Jurkat, Clone E6-1 (cell line): Measurements from ENCODE around the gene ZFHX2.
A peak's percentile ranks its signal among the peaks of the same experiment; 100 is the strongest.
"Not testable (repeated sequence)": the region's sequence is repeated elsewhere in the genome, so short reads cannot be mapped to it uniquely, and the experiment has no call there.

Source experiments
- DNase-seq: peaks from one replicate; pipeline ENCODE4 v3.0.0-alpha.2; 2011; ENCODE audit warnings: low read depth, low spot score
- H3K4me3 ChIP-seq: 2 replicates; pipeline ENCODE4 v1.5.1; 2011; ENCODE audit warnings: mild to moderate bottlenecking, low read length, control low read depth, moderate library complexity

The ZFHX2 gene

GRCh38 chr14:23546450-23547035 is 5.0 kb downstream of the ZFHX2 start:
- no peak for DNase-seq
- no peak overlapping the region for H3K4me3 ChIP-seq

DNA sequence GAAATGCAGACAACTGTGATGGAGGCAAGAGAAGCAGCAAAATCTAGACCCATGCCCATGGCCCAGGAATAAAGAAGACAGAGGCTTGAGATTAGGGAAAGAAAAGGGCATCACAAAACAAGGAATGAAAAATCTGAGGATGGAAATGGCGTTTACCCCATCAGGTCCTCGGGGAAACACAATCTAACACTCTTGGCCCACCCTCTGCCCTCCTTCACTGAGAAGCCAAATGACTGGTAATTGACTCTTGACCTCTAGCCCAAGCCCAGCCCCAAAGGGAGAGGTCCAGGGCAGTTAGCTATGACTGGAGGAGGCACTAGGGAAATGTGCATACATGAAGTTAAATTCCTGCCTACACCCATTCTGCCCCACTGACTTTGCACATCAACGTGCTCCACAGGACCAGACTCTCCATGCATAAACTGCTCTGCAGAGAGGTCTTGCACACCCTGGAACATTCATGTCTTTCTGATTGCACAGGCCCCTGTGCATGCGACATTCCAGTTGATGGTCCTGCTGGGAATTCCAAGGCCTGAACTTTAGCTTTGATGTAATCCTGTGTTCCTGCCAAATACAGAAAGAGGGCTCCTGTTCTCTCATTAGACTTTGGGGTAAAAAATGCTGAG is 5.7 kb downstream of the ZFHX2 start:
- DNase-seq, result no peak
- no peak overlapping the region for H3K4me3 ChIP-seq

- no peak overlapping the region for H3K4me3 ChIP-seq
- DNase-seq, result no peak
These were observed 6.8 kb downstream of the ZFHX2 start for GRCh38 chr14:23544511-23545447.

DNA sequence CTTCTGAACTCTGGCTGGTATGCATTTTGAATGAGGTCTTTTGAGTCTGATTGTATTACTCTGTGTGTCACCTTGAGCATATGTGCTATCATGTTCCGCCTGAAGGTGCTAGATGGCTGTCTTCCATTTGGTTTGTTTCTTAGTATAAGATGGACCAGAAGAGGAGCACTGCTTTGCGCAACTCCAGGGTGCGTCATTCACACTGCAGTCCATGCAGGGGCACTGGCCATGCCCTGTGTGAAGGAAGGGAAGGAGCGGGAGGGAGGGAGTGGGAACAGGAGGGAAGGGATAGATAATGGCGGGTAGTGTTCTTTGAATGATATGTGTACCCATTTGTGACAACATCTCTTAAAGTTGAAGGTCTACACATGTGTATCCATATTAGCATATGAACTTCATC is 8.2 kb downstream of the ZFHX2 start:
- no peak overlapping the region for H3K4me3 ChIP-seq
- no peak for DNase-seq

- DNase-seq, result no peak
- no peak overlapping the region for H3K4me3 ChIP-seq
These were observed 9.3 kb downstream of the ZFHX2 start for GRCh38 chr14:23542261-23542660.

DNA sequence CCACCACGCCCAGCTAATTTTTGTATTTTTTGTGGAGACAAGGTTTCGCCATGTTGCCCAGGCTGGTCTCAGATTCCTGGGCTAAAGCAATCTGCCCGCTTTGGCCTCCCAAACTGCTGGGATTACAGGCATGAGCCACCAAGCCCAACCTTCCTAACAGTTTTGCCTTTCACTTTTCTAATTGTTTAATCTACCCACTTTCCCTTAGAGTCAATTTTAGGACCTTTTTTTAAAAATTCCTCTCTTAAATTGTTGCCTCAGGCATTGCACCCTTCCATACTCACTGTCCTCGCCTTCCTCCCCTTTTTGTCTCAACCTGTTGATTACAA is 11.5 kb downstream of the ZFHX2 start:
- H3K4me3 ChIP-seq, result no peak overlapping the region
- no peak for DNase-seq

DNA sequence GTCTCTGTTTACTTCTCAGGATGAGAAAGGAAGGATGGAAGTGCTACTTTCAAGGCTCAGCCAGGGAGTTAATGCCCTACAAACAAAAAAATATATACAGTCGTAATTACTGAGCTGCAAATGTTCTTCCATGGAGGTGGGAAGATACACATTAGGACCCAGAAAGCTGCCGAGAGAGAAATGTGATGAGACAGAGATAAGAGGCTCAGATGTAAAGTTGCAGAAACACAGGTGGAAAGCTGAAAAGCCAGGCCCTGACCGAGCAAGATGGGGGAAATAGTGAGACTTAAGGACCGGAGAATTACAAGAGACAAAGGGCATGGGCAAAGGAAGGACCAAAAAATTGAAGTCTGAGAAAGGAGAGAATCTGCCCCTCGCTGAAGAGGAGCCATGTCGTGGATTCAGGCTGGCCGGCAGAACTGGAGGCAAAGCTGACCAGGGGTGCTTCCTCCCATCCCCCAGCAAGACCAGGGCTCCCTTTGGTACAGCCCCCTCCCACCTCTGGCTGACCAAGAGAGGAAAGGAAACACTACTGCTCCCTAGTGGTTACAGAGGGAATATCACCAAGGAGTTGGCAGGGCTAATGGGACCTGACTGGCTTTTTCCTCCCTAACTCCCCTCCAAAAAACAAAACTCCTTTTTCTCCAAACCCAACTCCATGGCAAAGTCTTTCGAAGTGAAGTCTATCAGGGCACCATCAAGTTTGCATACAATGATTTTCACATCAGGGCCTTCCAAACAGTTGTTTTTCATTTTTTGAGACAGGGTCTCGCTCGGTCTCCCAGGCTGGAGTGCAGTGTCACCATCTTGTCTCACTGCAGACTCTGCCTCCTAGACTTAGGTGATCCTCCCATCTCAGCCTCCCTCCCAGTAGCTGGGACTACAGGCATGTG is 12.1 kb downstream of the ZFHX2 start:
- no peak for DNase-seq
- H3K4me3 ChIP-seq, result no peak overlapping the region

- DNase-seq, result no peak
- H3K4me3 ChIP-seq, result no peak overlapping the region
These were observed 12.8 kb downstream of the ZFHX2 start for GRCh38 chr14:23538785-23539184.

DNA sequence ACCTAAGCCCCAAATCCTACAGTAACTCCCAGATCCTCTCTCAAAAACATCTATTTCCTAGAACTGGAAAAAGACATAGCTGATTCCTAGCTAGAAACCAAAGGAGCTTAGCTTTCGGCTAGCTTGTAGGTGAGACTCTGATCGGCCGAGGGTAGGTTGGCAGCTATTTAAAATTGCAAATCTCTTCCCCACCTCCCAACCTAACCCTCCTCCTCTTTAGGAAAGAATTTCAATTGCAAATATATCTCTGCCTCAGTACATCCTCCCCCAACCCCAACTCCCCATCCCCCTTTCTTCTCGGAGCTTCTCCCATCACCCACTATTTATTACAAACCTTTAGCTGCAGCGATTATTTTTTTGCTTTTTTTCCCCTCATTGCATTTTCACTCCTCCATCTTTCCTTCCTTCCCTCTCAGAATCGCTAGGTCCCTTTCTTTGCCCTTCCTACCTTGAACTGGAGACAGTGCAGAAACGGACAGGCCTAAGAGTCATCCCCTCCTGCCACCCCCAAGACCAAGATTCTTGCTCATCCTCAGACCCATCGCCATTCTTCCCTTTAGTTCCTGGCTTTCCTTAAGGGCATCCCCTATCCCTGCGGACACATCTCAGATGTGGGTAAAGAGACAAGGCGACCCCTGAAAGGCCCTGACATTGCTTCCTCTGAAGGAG is 13.4 kb downstream of the ZFHX2 start:
- DNase-seq, result no peak
- no peak overlapping the region for H3K4me3 ChIP-seq

DNA sequence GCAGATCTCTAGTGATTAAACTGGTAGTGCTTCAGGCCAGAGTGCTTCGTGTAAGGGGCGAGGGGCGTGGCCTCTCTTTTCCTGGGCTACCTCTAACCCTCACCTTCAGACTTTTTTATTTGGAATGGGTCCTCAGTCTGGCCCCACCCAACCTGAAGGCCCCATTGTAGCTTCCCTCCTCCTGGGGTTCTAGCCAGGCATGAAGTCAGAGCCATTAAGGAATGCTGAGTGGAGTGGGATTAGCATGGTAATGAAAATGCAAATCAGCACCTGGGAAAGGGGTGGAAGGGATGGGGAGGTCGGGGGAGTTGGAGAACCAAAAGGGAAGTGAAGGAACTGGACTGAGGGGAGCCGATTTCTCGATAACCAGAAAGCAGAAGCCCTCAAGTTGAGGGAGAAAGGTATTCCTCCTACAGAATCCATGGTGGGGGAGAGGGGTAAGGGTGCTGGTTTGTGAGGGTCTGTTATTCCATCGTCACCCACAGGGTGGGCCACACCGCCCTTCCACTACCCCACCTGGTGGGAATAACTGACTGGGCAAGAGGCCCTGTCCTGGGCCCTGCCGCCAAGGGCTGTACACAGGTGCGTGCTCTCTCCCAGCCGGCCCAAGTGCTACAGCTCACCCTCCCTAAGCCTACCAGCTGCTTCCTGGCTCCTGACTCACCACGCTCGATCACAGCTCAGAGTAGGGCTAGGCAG is 14.1 kb downstream of the ZFHX2 start:
- DNase-seq, result no peak
- H3K4me3 ChIP-seq, result no peak overlapping the region

- DNase-seq, H3K4me3 ChIP-seq: not testable (repeated sequence)
These were observed 14.7 kb downstream of the ZFHX2 start for GRCh38 chr14:23536906-23537305.

GRCh38 chr14:23536494-23536893 is 15.1 kb downstream of the ZFHX2 start:
- no peak for DNase-seq
- no peak overlapping the region for H3K4me3 ChIP-seq

- H3K4me3 ChIP-seq, result no peak overlapping the region
- DNase-seq, result no peak
These were observed 15.6 kb downstream of the ZFHX2 start for GRCh38 chr14:23535943-23536342.

DNA sequence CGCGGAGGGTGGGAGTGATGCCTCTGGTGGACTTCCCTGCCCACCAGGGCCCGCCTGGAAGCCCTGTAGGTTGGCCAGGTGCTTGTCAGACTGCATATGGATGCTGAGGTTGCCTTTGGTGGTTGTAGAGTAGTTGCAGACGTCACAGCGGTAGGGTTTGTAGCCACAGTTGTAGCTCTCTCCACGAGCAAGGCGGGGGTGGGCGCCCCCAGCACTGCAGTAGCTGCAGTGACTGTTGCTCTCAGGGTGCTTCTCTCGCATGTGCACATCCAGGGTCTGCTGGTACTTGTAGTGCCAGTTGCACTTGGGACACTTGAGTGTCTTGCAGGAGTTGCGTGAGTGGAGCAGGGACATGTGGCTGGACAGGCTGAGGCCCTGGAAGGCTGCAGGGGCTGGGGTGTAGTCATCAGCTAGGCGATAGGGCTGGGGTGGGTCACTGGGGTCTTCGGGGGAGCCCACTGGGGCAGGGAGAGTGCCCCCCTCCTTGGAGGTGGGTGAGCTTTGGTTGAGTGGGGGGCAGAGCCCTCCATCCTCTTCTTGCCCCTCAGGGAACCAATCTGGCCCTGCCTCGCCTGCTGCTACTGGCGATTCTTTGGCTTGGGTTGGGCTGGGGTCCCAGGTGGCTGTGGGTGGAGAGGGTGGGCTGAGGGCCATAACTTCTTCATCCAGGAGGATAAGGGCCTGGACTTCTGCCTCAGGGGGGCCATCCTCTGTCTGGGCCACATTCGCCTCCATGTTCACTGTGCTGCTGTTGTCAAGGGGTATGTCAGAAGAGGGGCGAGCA is 17.7 kb downstream of the ZFHX2 start:
- DNase-seq, result no peak
- no peak overlapping the region for H3K4me3 ChIP-seq

GRCh38 chr14:23532658-23533057 is 18.9 kb downstream of the ZFHX2 start:
- DNase-seq, result no peak
- H3K4me3 ChIP-seq, result no peak overlapping the region

GRCh38 chr14:23531391-23531790 is 20.2 kb downstream of the ZFHX2 start:
- no peak overlapping the region for H3K4me3 ChIP-seq
- DNase-seq, result no peak

DNA sequence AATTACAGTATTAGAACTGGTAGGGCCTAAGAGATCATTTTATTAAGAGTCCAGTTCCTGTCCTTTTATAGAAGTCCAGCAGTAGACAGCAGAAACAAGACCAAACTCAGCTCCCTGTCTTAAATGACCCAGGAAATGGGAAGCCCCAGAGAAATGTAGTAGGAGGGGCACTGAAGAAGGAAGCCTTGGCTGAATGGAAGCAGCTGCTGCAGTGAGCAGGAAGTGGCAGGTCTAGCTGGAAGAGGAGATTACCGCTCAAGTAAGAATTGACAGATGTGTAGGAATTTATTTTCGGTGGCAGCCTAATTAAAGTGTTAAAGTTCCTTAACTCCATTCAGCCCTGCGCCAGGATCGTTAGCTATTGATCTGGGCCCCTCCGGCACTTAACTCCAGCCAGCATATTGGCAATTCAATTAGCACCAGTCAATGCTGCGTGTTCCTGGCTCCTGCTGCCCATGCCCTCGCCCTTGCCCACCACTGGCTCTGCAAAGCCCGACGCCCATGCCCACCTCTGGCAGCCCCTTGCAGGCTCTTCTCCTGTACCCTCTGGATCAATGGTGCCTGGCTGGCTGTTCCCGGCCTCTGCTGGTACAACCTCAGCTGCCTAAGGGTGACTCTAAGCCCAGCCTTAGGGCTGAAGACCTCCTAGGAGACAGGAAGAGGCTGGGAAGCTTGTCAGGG is 21.1 kb downstream of the ZFHX2 start:
- H3K4me3 ChIP-seq, result no peak overlapping the region
- peak; percentile 41 for DNase-seq
